ENCODE measurements around the gene SPANXN2. TPM values are rescaled to one million over a fixed set of nuclear protein-coding genes. Genes with fewer than 3 reads are reported as not detected.

The SPANXN2 gene
- total and polyA plus RNA-seq, 2 of the 4 experiments (the other 2 are of a cell fraction) = not detected

DNA sequence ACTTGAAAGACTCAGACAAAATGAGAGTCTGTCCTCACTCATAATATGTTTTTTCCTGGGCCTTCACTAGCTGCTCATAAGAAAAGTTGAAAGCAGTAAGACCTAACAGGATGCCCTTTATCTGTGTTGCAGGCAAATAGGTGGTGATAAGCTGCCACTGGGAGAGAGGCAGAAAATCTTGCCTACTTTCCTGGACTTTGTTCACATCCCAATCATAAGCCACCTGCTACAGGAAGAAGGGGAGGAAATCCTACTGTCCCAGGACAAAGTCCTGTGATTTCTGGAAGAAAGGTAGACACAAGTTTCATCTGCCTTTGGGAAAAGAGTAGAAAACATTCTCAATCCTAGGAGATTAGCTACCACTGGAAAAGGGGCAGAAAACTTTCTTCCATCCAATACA is 13.3 kb upstream of the SPANXN2 start:
- H3K79me1 ChIP-seq (ENCODE audit: low read depth in 1 of 2, low read length in 2 of 2) = no peaks in the 10 kb centered on the region
- no peak overlapping the region for H3K23ac ChIP-seq (ENCODE audit: low read depth, low read length)
- dilution Hi-C loops (cut with HindIII; ENCODE audit: low sequenced_read_pairs, unreplicated experiment) = no loop called here
- ATAC-seq (ENCODE audit: low read depth) = no peak
- H3K18ac ChIP-seq (ENCODE audit: low read depth, low read length) = no peak overlapping the region
- H4K91ac ChIP-seq (ENCODE audit: insufficient read depth, low read depth, low read length) = no peak overlapping the region
- TF ChIP-seq MXI1 (IDR thresholded peaks at IDR 0.05; ENCODE audit: borderline replicate concordance, low read depth, low read length) (no peak), RFX5 (IDR thresholded peaks at IDR 0.05; ENCODE audit: low read depth, low read length) (no peak), CTCF (conservative IDR thresholded peaks at IDR 0.05; ENCODE audit: low read depth, low read length) (no peak)
- CTCF ChIA-PET = no interaction called here
- no peaks in the 10 kb centered on the region for H3K4me1 ChIP-seq (ENCODE audit: control insufficient read depth, insufficient read depth, low read length)
- H2AK5ac ChIP-seq (ENCODE audit: low read depth, low read length) = no peak overlapping the region
- no peak overlapping the region for H3K4me3 ChIP-seq (ENCODE audit: insufficient read depth, low read depth, low read length)
- H2BK15ac ChIP-seq (ENCODE audit: low read depth, low read length) = no peak overlapping the region
- no peak overlapping the region for H3K9ac ChIP-seq (ENCODE audit: low read depth, low read length)
- H3K14ac ChIP-seq (replicated peaks; ENCODE audit: low read depth, low read length) = no peak overlapping the region
- no peaks in the 10 kb centered on the region for H3K9me1 ChIP-seq (ENCODE audit: insufficient read depth, low read length)
- no peak overlapping the region for H4K8ac ChIP-seq (ENCODE audit: low read depth in 2 of 2, low read length in 2 of 2)
- no peak overlapping the region for H2AFZ ChIP-seq (replicated peaks; ENCODE audit: low read length, poor library complexity)
- no peak overlapping the region for H3K4me2 ChIP-seq (ENCODE audit: low read depth, low read length)
- BruUV-seq (replicated peaks) = no TSS peak
- no peak overlapping the region for H3K4ac ChIP-seq (ENCODE audit: low read depth, low read length)
- no peak overlapping the region for H3K56ac ChIP-seq (ENCODE audit: extremely low read depth, insufficient read depth, low read length)
- H4K20me1 ChIP-seq (ENCODE audit: insufficient read depth, low read length) = no peaks in the 10 kb centered on the region
- in situ Hi-C loops (cut with MboI; ENCODE audit: low sequenced_read_pairs) = no loop called here
- H3K9me3 ChIP-seq (ENCODE audit: control insufficient read depth, insufficient read depth, low read length) = peaks cover 10% of the 10 kb centered on the region; the same call in 1 of the 2 replicates
- no peaks in the 10 kb centered on the region for H3K36me3 ChIP-seq (ENCODE audit: control insufficient read depth, insufficient read depth, low read length)
- H3K27ac ChIP-seq (ENCODE audit: insufficient read depth, low read length) = no peak overlapping the region
- no peak overlapping the region for H2AK9ac ChIP-seq (replicated peaks; ENCODE audit: low read depth, low read length, poor library complexity)
- H2BK20ac ChIP-seq (ENCODE audit: low read depth, low read length) = no peak overlapping the region
- intact Hi-C loops (cut with micrococcal nuclease) = no loop called here
- H3K27me3 ChIP-seq (ENCODE audit: control insufficient read depth, insufficient read depth, low read length) = no peaks in the 10 kb centered on the region
- no peak overlapping the region for H2BK120ac ChIP-seq (ENCODE audit: low read depth, low read length)
- POLR2A ChIA-PET (ENCODE audit: unreplicated experiment) = no interaction called here
- no peak overlapping the region for H4K5ac ChIP-seq (ENCODE audit: low read depth, low read length)
- DNase-seq = no peak
- no peak overlapping the region for H2BK5ac ChIP-seq (ENCODE audit: low read depth, low read length, poor library complexity, severe bottlenecking)

Data from IMR-90 (cell line).